ENCODE data around the gene KLLN. TPM values are rescaled to one million over a fixed set of nuclear protein-coding genes. Genes with fewer than 3 reads are reported as not detected.

KLLN gene
- total RNA-seq, 1 experiment from 2014 or later = 1.4 TPM

DNA sequence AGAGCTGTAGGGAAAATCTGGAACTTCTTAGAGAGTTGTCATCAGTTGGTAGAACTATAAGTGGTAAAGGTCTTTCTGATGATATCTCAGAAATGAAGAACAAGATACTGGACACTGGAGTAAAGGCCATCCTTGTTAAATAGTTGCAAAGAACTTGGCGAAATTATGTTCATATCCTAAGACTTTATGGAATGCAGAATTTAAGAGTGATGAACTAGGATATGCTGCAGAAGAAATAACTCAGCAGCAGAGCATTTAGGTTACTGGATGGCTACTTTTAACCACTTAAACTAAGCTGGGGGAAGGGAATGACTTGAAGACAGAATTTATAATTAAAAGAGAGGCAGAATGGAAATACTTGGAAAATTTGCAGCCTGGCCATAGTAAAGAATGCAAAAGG, 23.8 kb upstream of the KLLN start (continued):
- TF ChIP-seq FOSL1 (IDR thresholded peaks at IDR 0.05; ENCODE audit: low read depth) (no peak), EGR1 (IDR thresholded peaks at IDR 0.05; ENCODE audit: low read depth) (no peak), SP1 (IDR thresholded peaks at IDR 0.05; ENCODE audit: low read depth) (no peak)
- TF ChIP-seq, protein P1, sequence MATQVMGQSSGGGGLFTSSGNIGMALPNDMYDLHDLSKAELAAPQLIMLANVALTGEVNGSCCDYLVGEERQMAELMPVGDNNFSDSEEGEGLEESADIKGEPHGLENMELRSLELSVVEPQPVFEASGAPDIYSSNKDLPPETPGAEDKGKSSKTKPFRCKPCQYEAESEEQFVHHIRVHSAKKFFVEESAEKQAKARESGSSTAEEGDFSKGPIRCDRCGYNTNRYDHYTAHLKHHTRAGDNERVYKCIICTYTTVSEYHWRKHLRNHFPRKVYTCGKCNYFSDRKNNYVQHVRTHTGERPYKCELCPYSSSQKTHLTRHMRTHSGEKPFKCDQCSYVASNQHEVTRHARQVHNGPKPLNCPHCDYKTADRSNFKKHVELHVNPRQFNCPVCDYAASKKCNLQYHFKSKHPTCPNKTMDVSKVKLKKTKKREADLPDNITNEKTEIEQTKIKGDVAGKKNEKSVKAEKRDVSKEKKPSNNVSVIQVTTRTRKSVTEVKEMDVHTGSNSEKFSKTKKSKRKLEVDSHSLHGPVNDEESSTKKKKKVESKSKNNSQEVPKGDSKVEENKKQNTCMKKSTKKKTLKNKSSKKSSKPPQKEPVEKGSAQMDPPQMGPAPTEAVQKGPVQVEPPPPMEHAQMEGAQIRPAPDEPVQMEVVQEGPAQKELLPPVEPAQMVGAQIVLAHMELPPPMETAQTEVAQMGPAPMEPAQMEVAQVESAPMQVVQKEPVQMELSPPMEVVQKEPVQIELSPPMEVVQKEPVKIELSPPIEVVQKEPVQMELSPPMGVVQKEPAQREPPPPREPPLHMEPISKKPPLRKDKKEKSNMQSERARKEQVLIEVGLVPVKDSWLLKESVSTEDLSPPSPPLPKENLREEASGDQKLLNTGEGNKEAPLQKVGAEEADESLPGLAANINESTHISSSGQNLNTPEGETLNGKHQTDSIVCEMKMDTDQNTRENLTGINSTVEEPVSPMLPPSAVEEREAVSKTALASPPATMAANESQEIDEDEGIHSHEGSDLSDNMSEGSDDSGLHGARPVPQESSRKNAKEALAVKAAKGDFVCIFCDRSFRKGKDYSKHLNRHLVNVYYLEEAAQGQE (IDR thresholded peaks at IDR 0.05; ENCODE audit: low read depth) = no peak

- Histone ChIP-seq H3K9me2 (ENCODE audit: insufficient read depth) (no peaks in the 10 kb centered on the region), H3K36me3 (ENCODE audit: control insufficient read depth in 1 of 2, insufficient read depth in 2 of 2, low read length in 2 of 2) (no peaks in the 10 kb centered on the region), H3K4me2 (ENCODE audit: low read length) (no peak overlapping the region), H3K4me3 (replicated peaks in 1 of 2; ENCODE audit: low read depth in 1 of 2, low read length in 2 of 2) (no peak overlapping the region), H3K27me3 (ENCODE audit: insufficient read depth, low read length) (no peaks in the 10 kb centered on the region), H4K20me1 (ENCODE audit: insufficient read depth) (0 out of 2 replicates have a peak, but pooled peaks cover 3% of the 10 kb centered on the region), H3K27ac (ENCODE audit: low read depth, low read length) (no peak overlapping the region), H2AFZ (ENCODE audit: low read depth, low read length, poor library complexity, severe bottlenecking) (no peak overlapping the region), H3K79me2 (ENCODE audit: insufficient read depth, low read length) (peaks cover 65% of the 10 kb centered on the region), H3K9ac (ENCODE audit: low read length) (no peak overlapping the region), H3K9me3 (ENCODE audit: control insufficient read depth in 1 of 2, insufficient read depth in 1 of 2, low read depth in 1 of 2, low read length in 2 of 2) (no peaks in the 10 kb centered on the region), H3K4me1 (ENCODE audit: control insufficient read depth in 1 of 2, insufficient read depth in 2 of 2, low read length in 2 of 2) (no peaks in the 10 kb centered on the region)
- RAD21 ChIA-PET (ENCODE audit: low non-redundant PET in 1 of 2, low total read pairs in 2 of 2, uncharacterized antibody in 2 of 2, unreplicated experiment in 2 of 2) = no interaction called here
- CTCF ChIA-PET = no interaction called here
- no peak for TF ChIP-seq SRF (IDR thresholded peaks at IDR 0.05; ENCODE audit: low read depth)
- TF ChIP-seq, protein P2, sequence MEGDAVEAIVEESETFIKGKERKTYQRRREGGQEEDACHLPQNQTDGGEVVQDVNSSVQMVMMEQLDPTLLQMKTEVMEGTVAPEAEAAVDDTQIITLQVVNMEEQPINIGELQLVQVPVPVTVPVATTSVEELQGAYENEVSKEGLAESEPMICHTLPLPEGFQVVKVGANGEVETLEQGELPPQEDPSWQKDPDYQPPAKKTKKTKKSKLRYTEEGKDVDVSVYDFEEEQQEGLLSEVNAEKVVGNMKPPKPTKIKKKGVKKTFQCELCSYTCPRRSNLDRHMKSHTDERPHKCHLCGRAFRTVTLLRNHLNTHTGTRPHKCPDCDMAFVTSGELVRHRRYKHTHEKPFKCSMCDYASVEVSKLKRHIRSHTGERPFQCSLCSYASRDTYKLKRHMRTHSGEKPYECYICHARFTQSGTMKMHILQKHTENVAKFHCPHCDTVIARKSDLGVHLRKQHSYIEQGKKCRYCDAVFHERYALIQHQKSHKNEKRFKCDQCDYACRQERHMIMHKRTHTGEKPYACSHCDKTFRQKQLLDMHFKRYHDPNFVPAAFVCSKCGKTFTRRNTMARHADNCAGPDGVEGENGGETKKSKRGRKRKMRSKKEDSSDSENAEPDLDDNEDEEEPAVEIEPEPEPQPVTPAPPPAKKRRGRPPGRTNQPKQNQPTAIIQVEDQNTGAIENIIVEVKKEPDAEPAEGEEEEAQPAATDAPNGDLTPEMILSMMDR (IDR thresholded peaks at IDR 0.05 in 2 of 3, conservative IDR thresholded peaks at IDR 0.05 in 1 of 3; ENCODE audit: borderline replicate concordance in 1 of 3, insufficient read depth in 1 of 3, low read depth in 2 of 3, low read length in 2 of 3) = no peak
- TF ChIP-seq POLR2AphosphoS5 (IDR thresholded peaks at IDR 0.05; ENCODE audit: low read depth, low read length) = no peak
- TF ChIP-seq POLR2A (IDR thresholded peaks at IDR 0.05; ENCODE audit: borderline replicate concordance, extremely low read depth, insufficient read depth, insufficient read length) = no peak
- TF ChIP-seq ZNF274 (IDR thresholded peaks at IDR 0.05; ENCODE audit: low read depth, low read length) = no peak
- no peak for TF ChIP-seq EGR1 (IDR thresholded peaks at IDR 0.05; ENCODE audit: low read depth)
- TF ChIP-seq RAD21 (IDR thresholded peaks at IDR 0.05; ENCODE audit: low read depth) = no peak
- TF ChIP-seq SP1 (IDR thresholded peaks at IDR 0.05; ENCODE audit: low read depth) = no peak
- TF ChIP-seq CBX3 (IDR thresholded peaks at IDR 0.05; ENCODE audit: low read depth) = 0 out of 2 replicates have a peak, but pooled peaks have one; percentile 22
- intact Hi-C loops (cut with micrococcal nuclease) = no loop called here
- no peak for ATAC-seq
- DNase-seq (ENCODE audit: low read depth, low spot score) = no peak
- BruUV-seq (replicated peaks) = no TSS peak
- POLR2A ChIA-PET = no interaction called here
Observed at GRCh38 chr10:87886635-87887034, 23.3 kb upstream of the KLLN start.

Data from HCT116 (cell line).